RWPE1 (cell line): ENCODE results near the gene ANKRD11.

Experiments used
- CTCF ChIA-PET: fragments of 350-600 bp; sonication (Branson Sonifier 250); formaldehyde crosslinking; extraction: SDS; loops from one replicate; lab custom pipeline; 2021; lab: Yijun Ruan, JAX
- POLR2A ChIA-PET: fragments of 400-600 bp; formaldehyde crosslinking; extraction: SDS; loops from one replicate; lab custom pipeline; 2020; ENCODE audit warnings: antibody characterized with exemption; ENCODE audit not compliant: low non-redundant PET; lab: Yijun Ruan, JAX
- DNase-seq: peaks from one replicate; pipeline ENCODE4 v3.0.0; 2012; ENCODE audit warnings: low spot score
- H3K27ac ChIP-seq: fragments of 450-650 bp; 2 replicates; pipeline ENCODE4 v1.5.1; 2017
- TF ChIP-seq, protein P1 (sequence below): fragments of 450-650 bp; conservative IDR thresholded peaks from 2 replicates; pipeline ENCODE4 v1.5.1; 2017; ENCODE audit warnings: low read depth, mild to moderate bottlenecking

ANKRD11 gene

DNA sequence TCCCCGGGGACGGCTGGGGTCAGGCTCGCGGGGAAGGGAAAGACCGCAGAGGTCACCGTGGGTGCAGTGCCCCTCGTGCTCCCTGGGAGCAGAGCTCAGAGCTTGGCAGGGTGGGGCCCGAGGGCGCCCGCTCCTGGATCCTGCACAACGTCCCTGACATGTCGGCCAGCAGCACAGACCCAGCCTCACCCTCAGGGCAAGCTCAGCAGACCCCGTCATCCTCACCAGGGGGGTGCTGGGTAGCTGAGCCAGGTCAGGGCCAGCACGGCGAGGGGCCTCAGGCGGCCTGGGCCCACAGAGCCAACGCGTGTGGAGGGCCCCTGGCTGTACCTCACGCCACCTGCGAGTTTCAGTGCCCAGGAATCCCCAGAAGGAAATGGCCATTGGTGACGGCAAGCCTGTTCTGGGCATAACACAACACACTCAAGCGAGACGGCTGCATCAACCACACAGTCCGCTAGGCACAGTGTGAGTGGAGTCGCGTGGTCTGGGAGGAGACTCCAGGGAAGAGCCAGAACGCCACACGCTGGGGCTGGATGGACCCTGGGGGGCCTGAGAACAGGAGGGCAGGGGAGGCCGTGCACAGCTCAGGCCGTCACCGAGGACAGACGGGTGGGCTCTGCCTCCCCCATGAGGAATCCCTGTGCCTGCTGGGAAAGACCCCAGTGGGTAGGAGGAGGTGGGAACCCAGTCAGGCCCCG is 212.6 kb downstream of the ANKRD11 start:
- TF ChIP-seq, protein P1, sequence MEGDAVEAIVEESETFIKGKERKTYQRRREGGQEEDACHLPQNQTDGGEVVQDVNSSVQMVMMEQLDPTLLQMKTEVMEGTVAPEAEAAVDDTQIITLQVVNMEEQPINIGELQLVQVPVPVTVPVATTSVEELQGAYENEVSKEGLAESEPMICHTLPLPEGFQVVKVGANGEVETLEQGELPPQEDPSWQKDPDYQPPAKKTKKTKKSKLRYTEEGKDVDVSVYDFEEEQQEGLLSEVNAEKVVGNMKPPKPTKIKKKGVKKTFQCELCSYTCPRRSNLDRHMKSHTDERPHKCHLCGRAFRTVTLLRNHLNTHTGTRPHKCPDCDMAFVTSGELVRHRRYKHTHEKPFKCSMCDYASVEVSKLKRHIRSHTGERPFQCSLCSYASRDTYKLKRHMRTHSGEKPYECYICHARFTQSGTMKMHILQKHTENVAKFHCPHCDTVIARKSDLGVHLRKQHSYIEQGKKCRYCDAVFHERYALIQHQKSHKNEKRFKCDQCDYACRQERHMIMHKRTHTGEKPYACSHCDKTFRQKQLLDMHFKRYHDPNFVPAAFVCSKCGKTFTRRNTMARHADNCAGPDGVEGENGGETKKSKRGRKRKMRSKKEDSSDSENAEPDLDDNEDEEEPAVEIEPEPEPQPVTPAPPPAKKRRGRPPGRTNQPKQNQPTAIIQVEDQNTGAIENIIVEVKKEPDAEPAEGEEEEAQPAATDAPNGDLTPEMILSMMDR, result no peak
- peak overlapping the region; percentile 25 for H3K27ac ChIP-seq
- CTCF ChIA-PET, result no interaction called here
- POLR2A ChIA-PET, result no interaction called here
- DNase-seq, result no peak

DNA sequence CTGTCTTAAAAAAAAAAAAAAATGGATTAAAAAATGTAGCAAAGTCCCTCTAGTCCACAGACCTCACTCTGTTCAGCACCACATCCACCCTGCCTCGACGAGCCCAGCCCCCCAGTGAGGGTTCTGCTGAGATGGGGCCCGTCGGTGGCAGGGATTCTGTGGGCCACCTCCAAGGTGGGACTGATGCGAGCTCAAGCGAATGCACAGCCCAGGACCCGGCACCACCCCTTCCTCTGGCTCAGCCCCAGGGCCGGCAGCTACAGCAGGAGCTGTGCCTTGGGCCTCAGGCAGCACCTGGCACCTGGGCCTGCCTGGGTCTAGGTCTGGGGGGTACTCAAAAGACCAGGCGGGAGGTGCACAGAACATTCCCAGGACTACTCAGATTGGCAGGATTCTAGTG is 213.3 kb downstream of the ANKRD11 start:
- peak overlapping the region; percentile 25 for H3K27ac ChIP-seq
- TF ChIP-seq, protein P1, result no peak
- DNase-seq, result no peak
- POLR2A ChIA-PET, result no interaction called here
- CTCF ChIA-PET, result no interaction called here

DNA sequence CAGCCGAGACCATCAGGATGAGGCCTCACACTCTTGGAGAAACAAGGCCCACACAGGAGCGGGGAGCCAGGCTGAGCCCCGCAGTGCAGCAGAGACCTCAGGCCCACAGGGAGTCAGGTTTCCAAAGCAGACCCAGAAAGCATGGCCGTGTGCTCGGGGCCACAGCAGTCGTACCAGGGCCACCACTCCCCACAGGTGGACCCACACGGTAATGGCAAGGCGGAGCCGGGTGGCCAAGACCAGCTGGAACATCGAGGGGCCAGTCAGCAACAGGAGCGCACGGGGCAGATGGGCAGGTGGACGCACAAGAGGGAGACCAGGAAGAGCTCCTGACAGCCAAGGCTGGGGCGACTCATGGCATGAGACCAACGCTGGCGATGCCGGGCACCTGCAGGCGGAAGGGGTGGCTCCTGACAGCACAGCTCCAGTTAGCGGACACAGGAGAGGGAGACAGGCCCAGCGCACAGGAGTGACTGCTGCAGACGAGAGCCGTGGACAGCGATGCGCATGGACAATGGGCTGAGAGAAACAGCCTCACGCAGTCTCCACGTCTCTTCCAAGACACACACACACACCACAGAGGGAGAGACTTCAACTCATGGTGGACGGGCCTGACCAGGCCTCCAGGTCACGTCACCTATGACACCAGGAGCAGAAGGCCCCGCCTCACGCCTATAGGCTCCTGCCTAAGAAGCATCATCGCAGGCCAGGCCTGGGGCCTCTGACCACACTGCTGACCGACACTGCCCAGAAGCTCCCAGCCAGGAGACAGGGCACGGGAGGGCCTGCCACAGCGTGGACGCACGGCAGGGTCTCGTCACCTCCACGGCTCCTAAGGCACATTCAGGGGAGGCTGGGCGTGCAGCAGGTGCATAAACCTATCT is 214.3 kb downstream of the ANKRD11 start:
- ChIA-PET POLR2A (interaction anchor here (0.6 kb wide), 1 partner anchor 13 kb away, joined by 3 read pairs; no protein-coding TSS in a partner anchor), CTCF (interaction anchor here (0.6 kb wide), 1 partner anchor 18 kb away, joined by 5 read pairs; no protein-coding TSS in a partner anchor)
- no peak for DNase-seq
- H3K27ac ChIP-seq, result peak overlapping the region; percentile 7; the same call in 1 of the 2 replicates
- TF ChIP-seq, protein P1, result no peak

DNA sequence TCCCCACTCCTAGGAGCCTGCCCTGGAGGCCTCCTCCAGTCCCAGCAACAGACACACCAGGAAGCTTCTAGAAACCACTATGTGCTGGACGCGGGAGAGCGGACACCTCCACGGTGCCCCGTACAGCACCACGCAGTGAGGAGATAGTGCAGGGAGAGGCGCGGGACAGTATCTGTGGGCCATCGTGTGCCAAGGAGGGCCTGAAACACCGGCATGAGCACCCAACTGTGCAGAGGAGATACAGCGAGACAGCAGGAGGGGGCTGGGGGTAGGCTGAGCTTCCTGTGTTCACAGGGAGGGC is 215.1 kb downstream of the ANKRD11 start:
- no peak for DNase-seq
- ChIA-PET CTCF (no interaction called here), POLR2A (interaction anchor here (0.6 kb wide), 1 partner anchor 12 kb away, joined by 3 read pairs; no protein-coding TSS in a partner anchor)
- TF ChIP-seq, protein P1, result no peak
- H3K27ac ChIP-seq, result 0 out of 2 replicates have a peak overlapping the region, but pooled peaks have one; percentile 7

DNA sequence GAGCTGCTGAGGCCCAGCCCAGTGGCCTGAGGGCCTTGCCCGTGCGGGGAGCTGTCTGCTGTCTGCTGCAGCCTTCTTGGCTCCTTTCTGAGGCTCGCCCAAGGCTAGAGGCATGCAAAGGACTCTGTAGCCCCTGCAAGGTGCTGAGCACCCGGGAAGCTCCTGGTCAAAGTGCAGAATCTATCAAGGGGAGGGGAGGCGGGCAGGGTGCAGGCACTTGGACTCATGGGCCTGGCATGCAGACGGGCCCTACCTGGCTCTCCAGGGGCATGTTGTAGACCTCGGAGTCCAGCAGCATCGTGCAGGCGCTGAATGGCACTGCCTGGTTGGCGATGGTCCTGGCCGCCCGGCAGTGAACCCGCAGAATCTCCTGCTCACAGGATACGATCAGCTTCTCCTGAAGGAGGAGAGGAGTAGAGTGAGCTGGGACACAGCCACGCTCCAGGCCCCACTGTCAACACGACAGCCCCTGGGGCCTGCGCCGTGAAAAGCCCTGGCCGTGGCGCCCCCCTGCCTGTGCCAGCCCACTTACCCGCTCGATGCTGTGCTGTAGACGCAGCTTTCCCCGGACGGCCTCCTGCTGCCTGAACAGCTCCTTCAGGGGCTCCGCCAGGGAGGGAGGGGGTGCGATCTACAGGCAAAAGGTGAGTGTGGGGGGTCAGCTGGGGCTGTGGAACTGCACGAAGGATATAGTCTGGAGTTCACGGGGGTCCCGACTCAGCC is 215.6 kb downstream of the ANKRD11 start:
- TF ChIP-seq, protein P1, result no peak
- ChIA-PET CTCF (no interaction called here), POLR2A (interaction anchor here (0.6 kb wide), 1 partner anchor 12 kb away, joined by 3 read pairs; no protein-coding TSS in a partner anchor)
- DNase-seq, result no peak
- H3K27ac ChIP-seq, result 0 out of 2 replicates have a peak overlapping the region, but pooled peaks have one; percentile 2
